HEK293T (cell line): Measurements from ENCODE around the gene SURF2.

Source experiments
- CTCF ChIA-PET: fragments of 350-600 bp; formaldehyde crosslinking; extraction: SDS; loops from one replicate; lab custom pipeline; 2021; ENCODE audit warnings: antibody characterized with exemption, inconsistent platforms; lab: Yijun Ruan, JAX
- POLR2A ChIA-PET: fragments of 350-600 bp; formaldehyde crosslinking; extraction: SDS; loops from one replicate; lab custom pipeline; 2020; ENCODE audit warnings: antibody characterized with exemption, inconsistent platforms; lab: Yijun Ruan, JAX
- DNase-seq: peaks from one replicate; pipeline ENCODE4 v3.0.0; 2012; ENCODE audit warnings: mixed read lengths; ENCODE audit errors: extremely low spot score
- ARNT ChIP-seq: fragments of 450-650 bp; IDR thresholded peaks from 2 replicates; pipeline ENCODE4 v1.6.1; 2017; ENCODE audit warnings: mild to moderate bottlenecking
- BHLHE40 ChIP-seq: fragments of 450-650 bp; IDR thresholded peaks from 2 replicates; pipeline ENCODE4 v1.6.1; 2016; ENCODE audit warnings: mild to moderate bottlenecking, moderate library complexity, borderline replicate concordance
- CTBP1 ChIP-seq: fragments of 450-650 bp; IDR thresholded peaks from 2 replicates; pipeline ENCODE4 v1.6.1; 2016; ENCODE audit warnings: borderline replicate concordance
- ELF4 ChIP-seq: fragments of 450-650 bp; IDR thresholded peaks from 2 replicates; pipeline ENCODE4 v1.6.1; 2017; ENCODE audit warnings: antibody characterized with exemption
- FOXA1 ChIP-seq: fragments of 450-650 bp; IDR thresholded peaks from 2 replicates; pipeline ENCODE4 v1.6.1; 2016; ENCODE audit warnings: mild to moderate bottlenecking
- FOXK2 ChIP-seq: fragments of 450-650 bp; IDR thresholded peaks from 2 replicates; pipeline ENCODE4 v1.6.1; 2016; ENCODE audit warnings: mild to moderate bottlenecking
- FOXM1 ChIP-seq: fragments of 450-650 bp; IDR thresholded peaks from 2 replicates; pipeline ENCODE4 v1.6.1; 2017; ENCODE audit warnings: mild to moderate bottlenecking, borderline replicate concordance
- HDGF ChIP-seq: fragments of 450-650 bp; IDR thresholded peaks from 2 replicates; pipeline ENCODE4 v1.6.1; 2017; ENCODE audit warnings: antibody characterized with exemption, borderline replicate concordance
- L3MBTL2 ChIP-seq: fragments of 450-650 bp; conservative IDR thresholded peaks from 2 replicates; pipeline ENCODE4 v1.6.1; 2016; ENCODE audit warnings: mild to moderate bottlenecking
- LEF1 ChIP-seq: fragments of 450-650 bp; IDR thresholded peaks from 2 replicates; pipeline ENCODE4 v1.6.1; 2017; ENCODE audit warnings: mild to moderate bottlenecking, borderline replicate concordance
- NFRKB ChIP-seq: fragments of 450-650 bp; IDR thresholded peaks from 2 replicates; pipeline ENCODE4 v1.6.1; 2016; ENCODE audit warnings: mild to moderate bottlenecking, moderate library complexity
- PKNOX1 ChIP-seq: fragments of 450-650 bp; IDR thresholded peaks from 2 replicates; pipeline ENCODE4 v1.6.1; 2016
- SP1 ChIP-seq: fragments of 450-650 bp; IDR thresholded peaks from 2 replicates; pipeline ENCODE4 v1.6.1; 2017
- SUZ12 ChIP-seq: fragments of 450-650 bp; IDR thresholded peaks from 2 replicates; pipeline ENCODE4 v1.6.1; 2016; ENCODE audit warnings: mild to moderate bottlenecking
- TARDBP ChIP-seq: fragments of 450-650 bp; IDR thresholded peaks from 2 replicates; pipeline ENCODE4 v1.6.1; 2016
- ZNF384 ChIP-seq: fragments of 450-650 bp; IDR thresholded peaks from 2 replicates; pipeline ENCODE4 v1.6.1; 2016

SURF2 gene

GRCh38 chr9:133379153-133380086 is 23.1 kb downstream of the SURF2 start:
- CTCF ChIA-PET: interaction anchor here (0.6 kb wide), 1 partner anchor 139 kb away, joined by 3 read pairs; no protein-coding TSS in a partner anchor
- POLR2A ChIA-PET: interaction anchor here (3.1 kb wide), 1 partner anchor 29 kb away, joined by 13 read pairs; no protein-coding TSS in a partner anchor
- DNase-seq: no peak
- no peak for TF ChIP-seq PKNOX1
- TF ChIP-seq HDGF: no peak
- no peak for TF ChIP-seq SUZ12
- no peak for TF ChIP-seq BHLHE40
- no peak for TF ChIP-seq CTBP1
- no peak for TF ChIP-seq NFRKB
- no peak for TF ChIP-seq TARDBP
- no peak for TF ChIP-seq SP1

- TF ChIP-seq ZNF384 (0 out of 2 replicates have a peak, but pooled peaks have one; percentile 14), ARNT (no peak)
- ChIA-PET POLR2A (no interaction called here), CTCF (no interaction called here)
- DNase-seq: no peak
Measured at GRCh38 chr9:133380734-133381133, 24.4 kb downstream of the SURF2 start.

- CTCF ChIA-PET: no interaction called here
- DNase-seq: no peak
- POLR2A ChIA-PET: no interaction called here
- TF ChIP-seq NFRKB: no peak
- TF ChIP-seq TARDBP: no peak
- no peak for TF ChIP-seq ARNT
- no peak for TF ChIP-seq SP1
- TF ChIP-seq FOXM1: no peak
Measured at GRCh38 chr9:133382507-133383141, 26.3 kb downstream of the SURF2 start.

GRCh38 chr9:133383438-133383837 is 27.1 kb downstream of the SURF2 start:
- ChIA-PET CTCF (no interaction called here), POLR2A (no interaction called here)
- DNase-seq: no peak

GRCh38 chr9:133384736-133385321 is 28.5 kb downstream of the SURF2 start:
- DNase-seq: no peak
- ChIA-PET CTCF (interaction anchor here (0.9 kb wide), 1 partner anchor 25 kb away, joined by 6 read pairs; no protein-coding TSS in a partner anchor), POLR2A (interaction anchor here (2.0 kb wide), 1 partner anchor 10 kb away, joined by 5 read pairs; no protein-coding TSS in a partner anchor)
- TF ChIP-seq HDGF: no peak
- no peak for TF ChIP-seq SUZ12
- no peak for TF ChIP-seq L3MBTL2
- no peak for TF ChIP-seq FOXK2
- TF ChIP-seq ARNT: no peak
- TF ChIP-seq NFRKB: no peak
- TF ChIP-seq CTBP1: no peak
- no peak for TF ChIP-seq TARDBP
- TF ChIP-seq LEF1: no peak
- no peak for TF ChIP-seq ZNF384

More at GRCh38 chr9:133383438-133383837, 27.1 kb downstream of the SURF2 start:
- no peak for TF ChIP-seq HDGF
- TF ChIP-seq TARDBP: 0 out of 2 replicates have a peak, but pooled peaks have one; percentile 9

- ChIA-PET POLR2A (interaction anchor here (2.0 kb wide), 1 partner anchor 10 kb away, joined by 5 read pairs; no protein-coding TSS in a partner anchor), CTCF (no interaction called here)
- TF ChIP-seq TARDBP (no peak), SP1 (no peak), PKNOX1 (no peak), ELF4 (no peak), BHLHE40 (no peak), LEF1 (no peak), FOXA1 (no peak), SUZ12 (no peak), ARNT (no peak), L3MBTL2 (no peak), HDGF (no peak)
- no peak for DNase-seq
Measured at GRCh38 chr9:133385452-133385851, 29.1 kb downstream of the SURF2 start.

GRCh38 chr9:133386338-133386737 is 30.0 kb downstream of the SURF2 start:
- ChIA-PET CTCF (interaction anchor here (0.6 kb wide), 1 partner anchor 170 kb away, joined by 4 read pairs; no protein-coding TSS in a partner anchor), POLR2A (interaction anchor here (0.9 to 2.0 kb wide), 3 partner anchors 11 to 39 kb away, joined by 3 to 5 read pairs (median 3); partner anchors contain the start of genes MED22, RPL7A and SURF1)
- DNase-seq: no peak
- TF ChIP-seq SP1 (no peak), CTBP1 (no peak), NFRKB (no peak), ELF4 (no peak), FOXA1 (no peak), HDGF (no peak)
